HG02588 (cell line): ENCODE data around the gene IDE.
"Not testable (repeated sequence)": the region's sequence is repeated elsewhere in the genome, so short reads cannot be mapped to it uniquely, and the experiment has no call there.

ENCODE experiments used
- ATAC-seq: cut with Tn5 transposase; IDR thresholded peaks from one replicate; pipeline ENCODE4 v1.9.1; 2021; ENCODE audit warnings: mild to moderate bottlenecking, moderate library complexity; ENCODE audit not compliant: unreplicated experiment

IDE gene

DNA sequence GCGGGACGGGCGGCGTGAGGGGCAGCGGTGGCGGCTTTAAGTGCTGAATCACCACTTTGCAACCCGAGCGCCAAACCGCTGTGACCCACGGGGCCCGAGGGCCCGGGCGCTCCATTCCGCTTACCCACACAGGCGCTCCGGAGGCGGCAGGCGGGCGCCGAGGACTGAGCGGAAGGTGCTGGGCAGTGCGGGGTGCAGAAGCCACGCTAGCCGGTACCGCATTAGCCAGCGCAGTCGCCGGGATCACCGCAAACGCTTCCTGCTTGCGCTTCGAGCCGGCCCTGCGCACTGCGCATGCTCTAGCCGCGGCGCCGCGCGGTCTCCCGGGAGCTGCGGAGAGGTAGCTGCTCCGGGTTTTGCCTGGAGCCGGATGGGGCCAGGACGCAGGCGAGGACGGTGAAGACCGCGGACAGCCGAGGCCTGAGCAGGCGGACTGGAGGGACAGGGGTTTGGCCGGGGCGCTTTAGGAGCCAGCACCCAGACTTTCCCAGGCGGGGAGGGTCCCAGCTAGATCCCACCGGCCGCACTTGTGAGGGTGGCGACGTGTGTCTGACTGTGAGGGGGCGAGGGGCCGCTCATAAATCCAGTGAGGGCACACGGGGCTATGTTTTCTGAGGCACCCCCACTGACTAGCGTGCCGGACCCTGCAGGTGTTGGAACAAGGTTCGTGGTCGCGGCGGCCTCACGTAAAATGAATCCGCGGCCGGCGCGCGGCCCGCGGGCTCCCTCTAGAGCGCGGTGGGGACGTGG, at the start of gene IDE:
Gene IDE, minus strand, starts transcription at position 296 of the 750 bp plus-strand sequence. Its CDS starts 74 bp downstream, at position 222.
- ATAC-seq: peak; percentile 69

GRCh38 chr10:92619368-92619767, 45.5 kb upstream of the IDE start:
- no peak for ATAC-seq

DNA sequence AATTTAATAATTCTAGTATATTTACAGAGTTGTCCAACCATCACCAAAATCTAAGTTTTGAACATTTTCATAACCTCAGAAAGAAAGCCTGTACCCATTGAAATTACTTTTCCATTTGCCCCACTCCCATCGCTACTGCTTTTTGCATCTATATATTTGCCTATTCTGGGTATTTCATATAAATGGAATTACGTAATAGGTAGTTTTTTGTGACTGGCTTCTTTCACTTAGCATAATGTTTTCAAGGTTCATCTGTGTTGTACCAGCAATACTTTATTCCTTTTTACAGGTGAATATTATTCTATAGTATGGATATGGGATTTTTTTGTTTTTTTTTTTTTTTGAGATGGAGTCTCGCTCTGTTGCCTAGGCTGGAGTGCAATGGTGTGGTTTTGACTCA, 41.6 kb upstream of the IDE start:
- ATAC-seq: no peak

GRCh38 chr10:92604841-92605240, 30.9 kb upstream of the IDE start:
- ATAC-seq: no peak

DNA sequence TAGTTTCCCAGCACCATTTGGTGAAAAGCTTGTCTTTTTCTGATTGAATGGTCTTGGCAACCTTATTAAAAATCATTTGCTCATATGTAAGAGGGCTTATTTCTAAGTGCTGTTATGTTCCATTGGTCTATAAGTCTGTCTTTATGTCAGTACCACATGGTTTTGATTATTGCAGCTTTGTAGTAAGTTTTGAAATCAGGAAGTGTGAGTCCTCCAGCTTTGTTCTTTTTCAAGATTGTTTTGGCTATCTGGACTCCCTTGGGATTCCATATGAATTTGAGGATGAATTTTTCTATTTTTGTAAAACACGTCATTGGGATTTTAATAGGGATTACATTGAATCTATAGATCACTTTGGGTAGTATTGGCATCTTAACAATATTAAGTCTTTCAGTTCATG, 24.4 kb upstream of the IDE start:
- ATAC-seq: no peak

GRCh38 chr10:92595505-92595904, 21.6 kb upstream of the IDE start:
- ATAC-seq: no peak

- ATAC-seq: no peak
These were observed 20.0 kb upstream of the IDE start for GRCh38 chr10:92593619-92594588.

GRCh38 chr10:92592761-92593618, 19.1 kb upstream of the IDE start, which contains the start of gene KIF11:
Gene KIF11, plus strand, starts transcription at chr10:92593130. Its CDS starts 246 bp downstream, at chr10:92593376.
- ATAC-seq: peak; percentile 71

DNA sequence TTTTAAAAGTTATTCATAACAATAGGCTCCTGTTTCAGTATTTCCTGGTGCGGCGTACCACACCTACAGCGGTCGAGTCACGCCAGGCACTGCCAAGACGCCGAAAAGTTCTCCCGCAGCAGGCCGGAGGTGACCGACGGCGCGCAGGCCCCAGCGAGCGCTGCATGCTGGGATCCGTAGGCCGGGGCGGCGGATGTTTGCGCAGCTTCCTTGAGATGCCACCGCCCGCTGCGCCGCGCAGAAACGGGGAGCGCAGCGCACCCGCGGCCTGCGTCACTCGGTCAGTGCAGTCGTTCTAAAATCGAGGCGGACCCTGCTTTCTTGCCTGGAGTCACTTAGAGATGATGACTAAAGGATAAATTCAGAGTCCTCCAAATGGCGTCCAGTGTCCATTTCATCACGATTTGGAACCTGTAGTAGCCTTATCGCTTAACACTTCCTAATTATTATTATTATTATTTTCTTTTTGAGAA, 17.7 kb upstream of the IDE start:
- ATAC-seq: peak; percentile 71

DNA sequence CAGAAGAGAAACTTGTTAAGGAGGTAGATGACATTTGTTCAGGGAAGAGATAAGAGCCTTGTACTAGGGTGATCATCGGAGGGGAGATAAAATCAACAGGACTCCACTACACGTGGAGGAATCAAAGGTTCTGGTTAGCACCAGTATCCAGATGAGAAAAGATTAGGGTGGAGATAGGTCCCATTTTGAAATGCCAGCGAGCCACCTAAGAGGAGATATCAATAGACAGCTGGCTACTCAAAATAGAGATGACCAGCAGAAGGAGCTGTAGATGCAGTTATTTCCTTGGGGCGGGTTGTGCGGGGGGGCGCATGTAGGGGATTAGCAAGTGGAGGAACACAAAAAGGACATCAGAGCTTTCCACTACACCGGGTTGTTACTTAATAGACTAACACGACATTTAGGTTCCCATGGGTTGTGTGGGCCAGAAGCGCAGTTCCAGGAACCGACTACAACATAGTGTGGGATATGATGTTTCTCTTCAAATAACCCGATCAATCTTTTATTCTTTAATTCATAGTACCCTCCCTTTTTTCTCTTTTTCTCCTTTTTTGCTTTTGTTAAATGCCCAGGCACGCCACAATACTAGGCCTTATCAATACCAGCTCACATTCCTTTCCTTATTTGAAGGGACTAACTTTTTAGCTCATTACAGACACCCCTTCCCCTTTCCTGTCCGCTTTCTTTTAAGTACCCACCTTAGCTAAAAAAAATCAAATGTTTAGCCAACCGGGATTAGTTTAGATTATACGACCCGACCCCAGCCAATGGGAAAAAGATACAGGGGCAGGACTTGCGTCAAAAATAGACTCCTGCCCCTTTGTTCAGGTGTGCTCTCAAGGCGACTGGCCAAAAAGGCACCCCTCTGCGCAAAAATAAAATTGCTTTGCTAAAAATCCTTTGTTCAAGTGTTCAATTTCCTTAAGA, 17.0 kb upstream of the IDE start:
- peak; percentile 3 for ATAC-seq

DNA sequence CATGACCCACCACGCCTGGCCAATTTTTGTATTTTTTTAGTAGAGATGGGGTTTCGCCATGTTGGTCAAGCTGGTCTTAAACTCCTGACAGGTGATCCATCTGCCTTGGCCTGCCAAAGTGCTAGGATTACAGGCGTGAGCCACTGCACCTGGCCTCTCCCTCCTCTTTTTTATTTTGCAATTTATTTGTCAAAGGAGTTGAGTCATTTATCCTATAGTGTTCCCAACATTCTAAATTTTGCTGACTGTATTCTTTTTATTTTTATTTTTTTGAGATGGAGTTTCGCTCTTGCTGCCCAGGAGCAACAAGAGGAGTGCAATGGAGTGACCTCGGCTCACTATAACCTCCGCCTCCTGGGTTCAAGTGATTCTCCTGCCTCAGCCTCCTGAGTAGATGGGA, 8.5 kb upstream of the IDE start:
- ATAC-seq: not testable (repeated sequence)

GRCh38 chr10:92575961-92576360, 2.1 kb upstream of the IDE start:
- no peak for ATAC-seq

- ATAC-seq: peak; percentile 8
These were observed 812 bp upstream of the IDE start for GRCh38 chr10:92574548-92575261.

DNA sequence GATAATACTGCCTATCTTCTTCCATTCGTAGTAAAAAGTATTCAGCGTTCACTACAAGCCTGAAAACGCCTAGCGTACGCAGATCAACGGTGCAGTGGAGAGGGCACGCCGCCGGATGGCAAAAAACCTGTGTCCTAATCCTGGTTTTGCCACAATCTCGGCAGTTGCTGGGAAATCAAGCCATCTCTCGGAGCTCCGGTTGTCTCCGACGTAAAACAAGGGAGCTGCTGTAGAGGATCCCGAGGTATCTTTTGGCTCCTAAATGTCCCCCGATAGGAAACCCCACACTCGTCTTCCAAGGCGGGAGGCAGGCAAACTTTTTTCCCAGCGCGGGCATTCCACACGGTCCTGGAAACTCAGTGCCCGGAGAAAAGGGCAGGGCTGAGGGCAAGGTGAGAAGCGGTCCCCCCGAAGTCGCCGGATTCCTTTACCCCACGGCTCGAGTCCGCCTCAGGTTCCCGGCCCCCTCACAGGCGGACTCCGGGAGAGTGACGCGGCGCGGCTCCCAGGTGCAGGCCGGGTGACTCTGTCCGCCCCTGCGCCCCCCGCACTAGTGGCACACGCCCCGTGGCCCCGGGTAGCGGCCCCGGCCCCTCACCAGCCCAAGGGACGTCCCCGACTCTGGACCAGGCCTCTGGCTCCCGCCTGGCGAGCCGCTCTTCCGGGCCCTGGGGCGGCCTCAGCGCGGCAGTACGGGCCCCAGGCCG, 649 bp downstream of the IDE start:
- peak; percentile 34 for ATAC-seq

DNA sequence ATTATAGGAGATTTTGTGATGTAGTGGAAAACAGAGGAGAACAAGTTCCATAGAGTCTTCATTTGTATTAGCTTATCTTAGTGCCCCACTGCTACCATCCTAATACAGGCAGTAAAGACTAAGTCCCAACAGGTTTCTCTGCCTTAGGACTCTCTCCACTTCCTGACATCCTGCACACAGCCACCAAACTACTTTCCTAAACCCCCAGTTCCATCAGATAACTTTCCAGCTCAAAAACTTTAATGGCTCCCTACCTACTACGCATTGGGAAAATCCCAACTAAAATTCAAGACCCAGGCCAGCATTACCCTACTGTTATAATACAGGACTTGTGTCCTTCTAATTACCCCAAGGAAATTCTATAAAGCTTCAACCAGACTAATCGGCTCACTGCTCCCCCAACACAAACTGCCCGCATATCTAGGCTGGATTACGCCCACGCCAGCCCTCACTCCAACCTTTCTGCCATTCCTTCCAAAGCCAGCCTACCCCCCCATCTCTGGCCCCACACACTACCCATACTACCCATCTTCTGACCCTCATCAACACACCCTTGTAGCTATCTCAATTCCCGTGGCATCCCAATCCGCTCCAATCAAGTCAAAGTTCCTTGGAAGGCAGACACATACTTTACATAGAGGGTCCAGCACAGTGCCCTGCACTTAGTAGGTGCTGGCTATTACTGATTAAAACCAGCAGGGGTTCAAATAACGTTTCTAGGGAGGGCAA, 1.4 kb downstream of the IDE start:
- no peak for ATAC-seq

DNA sequence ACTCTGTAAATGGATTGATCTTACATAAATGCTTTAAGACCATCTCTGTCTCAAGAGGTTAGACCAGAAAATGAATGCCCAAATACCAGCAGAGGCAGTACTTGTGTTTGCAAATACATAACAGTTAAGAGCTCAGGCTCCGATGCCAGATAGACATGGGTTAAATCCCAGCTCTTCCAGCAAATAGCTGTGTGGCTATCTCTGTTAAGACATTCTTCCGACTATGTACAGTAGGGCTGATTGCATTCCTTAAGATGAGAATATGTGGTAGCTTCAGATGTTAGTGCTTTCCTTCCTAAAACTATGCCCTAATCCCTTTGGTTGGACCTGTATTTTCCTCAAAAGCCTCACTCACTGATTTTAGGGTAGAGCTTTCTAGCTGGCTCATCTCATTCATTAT, 2.2 kb downstream of the IDE start:
- no peak for ATAC-seq

- ATAC-seq: not testable (repeated sequence)
These were observed 4.2 kb downstream of the IDE start for GRCh38 chr10:92569663-92570062.

DNA sequence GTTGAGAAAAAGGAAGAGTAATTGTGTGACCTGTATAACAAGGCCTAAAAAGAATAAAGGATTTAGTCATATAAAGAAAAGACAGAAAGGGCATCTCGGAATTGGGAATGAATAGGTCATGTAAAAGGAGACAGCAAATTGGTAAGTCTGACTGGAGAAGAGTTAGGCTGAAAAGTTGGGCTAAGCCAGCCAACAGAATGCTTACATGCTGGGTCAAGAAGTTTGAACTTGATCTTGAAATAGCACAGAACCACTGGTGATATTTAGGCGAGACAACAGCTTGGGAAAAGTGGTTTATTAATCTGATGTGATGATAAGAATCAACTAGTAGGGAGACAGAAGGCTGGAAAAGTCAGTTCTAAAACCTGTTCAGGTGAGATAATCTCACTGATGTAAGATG, 4.8 kb downstream of the IDE start:
- no peak for ATAC-seq
